ENCODE measurements around the gene PINLYP.
"Not testable (repeated sequence)": the region's sequence is repeated elsewhere in the genome, so short reads cannot be mapped to it uniquely, and the experiment has no call there.

PINLYP gene

DNA sequence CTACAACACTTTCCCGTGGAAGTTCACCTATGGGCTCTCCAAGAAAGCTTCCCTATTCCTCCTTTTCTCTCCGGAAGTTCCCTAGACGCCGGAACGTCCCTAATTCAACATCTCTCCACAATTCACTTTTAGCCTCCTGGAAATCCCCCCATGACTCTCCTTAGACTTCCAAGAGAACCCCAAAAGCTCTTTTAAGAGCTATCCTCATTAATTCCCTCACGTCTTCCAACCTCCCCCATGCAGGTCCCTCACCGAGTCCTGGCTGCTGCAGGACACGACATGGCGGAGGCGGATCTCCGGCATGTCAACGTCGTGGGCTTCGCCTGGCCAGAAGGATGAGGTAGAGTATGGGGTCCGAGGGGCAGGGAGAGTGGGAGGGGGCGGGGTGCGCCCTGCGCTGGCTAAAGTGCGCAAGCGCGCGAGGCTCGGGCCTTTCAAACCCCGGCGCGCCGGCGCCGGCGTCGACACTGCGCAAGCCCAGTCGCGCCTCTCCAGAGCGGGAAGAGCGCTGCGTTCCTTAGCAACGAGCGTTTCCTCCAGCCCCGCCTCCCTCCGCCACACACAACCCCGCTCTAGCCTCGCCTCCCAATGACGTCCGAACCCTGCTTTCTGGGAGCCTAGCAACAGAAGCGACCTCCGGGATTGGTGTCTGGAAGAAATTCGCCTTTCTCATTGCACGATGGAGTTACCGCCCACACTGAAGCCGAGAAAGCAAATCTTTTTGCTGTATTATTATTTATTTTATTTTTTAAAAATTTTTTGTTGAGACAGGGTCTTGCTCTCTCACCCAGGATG lies at the start of gene PINLYP, which contains the start of gene XRCC1:
Gene PINLYP (plus strand): TSS at position 646 of the 795 bp plus-strand sequence. CDS start 1,391 bp downstream, outside the sequence.
Gene XRCC1 (minus strand): TSS at position 372 of the 795 bp plus-strand sequence. CDS start 69 bp downstream, at position 303.
- DNase-seq, result peak; percentile 80 to 99

DNA sequence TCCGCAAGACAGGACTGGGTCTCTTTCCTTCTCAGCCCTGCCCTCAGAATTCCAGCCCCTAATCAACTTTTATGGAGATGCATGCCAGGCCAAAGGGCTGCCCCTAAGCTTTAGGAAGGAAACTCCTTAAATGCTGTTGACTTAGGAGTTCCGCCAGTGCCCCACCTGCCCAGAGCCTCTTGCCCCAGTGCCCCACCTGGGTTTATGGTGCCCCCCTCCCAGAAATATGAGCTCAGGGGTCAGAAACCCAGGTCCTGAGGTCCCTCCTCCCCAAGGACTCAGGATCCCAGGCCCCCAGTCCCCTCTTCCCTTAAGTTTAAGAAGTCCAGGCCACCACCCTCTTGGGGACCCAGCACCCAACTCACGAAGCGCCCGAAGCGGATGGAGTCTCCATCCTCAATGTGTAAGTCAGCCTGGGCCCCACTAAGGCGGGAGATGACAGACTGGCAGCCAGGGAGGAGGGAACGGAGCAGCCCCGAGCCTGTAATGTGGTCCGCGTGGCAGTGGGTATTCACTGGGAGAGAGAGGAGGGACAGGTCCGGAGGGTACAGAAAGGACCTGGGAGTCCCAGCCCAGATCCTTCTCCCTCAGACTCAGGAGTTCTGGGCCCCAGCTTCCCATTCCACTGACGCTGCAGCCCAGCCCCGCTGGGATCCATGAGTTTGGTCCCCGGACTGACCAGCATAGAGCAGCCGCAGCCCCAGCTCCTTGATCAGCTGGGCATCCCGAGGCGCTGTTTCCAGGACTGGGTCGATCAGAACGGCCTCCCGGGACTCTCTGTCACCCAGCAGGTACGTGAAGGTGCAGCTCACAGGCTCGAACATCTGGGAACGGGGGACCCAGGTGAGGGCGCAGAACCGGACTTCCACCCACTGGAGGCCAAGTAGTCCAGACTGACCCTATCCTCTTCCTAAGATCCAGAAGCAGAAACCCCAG lies 49.5 kb upstream of the PINLYP start:
- DNase-seq, result no peak

DNA sequence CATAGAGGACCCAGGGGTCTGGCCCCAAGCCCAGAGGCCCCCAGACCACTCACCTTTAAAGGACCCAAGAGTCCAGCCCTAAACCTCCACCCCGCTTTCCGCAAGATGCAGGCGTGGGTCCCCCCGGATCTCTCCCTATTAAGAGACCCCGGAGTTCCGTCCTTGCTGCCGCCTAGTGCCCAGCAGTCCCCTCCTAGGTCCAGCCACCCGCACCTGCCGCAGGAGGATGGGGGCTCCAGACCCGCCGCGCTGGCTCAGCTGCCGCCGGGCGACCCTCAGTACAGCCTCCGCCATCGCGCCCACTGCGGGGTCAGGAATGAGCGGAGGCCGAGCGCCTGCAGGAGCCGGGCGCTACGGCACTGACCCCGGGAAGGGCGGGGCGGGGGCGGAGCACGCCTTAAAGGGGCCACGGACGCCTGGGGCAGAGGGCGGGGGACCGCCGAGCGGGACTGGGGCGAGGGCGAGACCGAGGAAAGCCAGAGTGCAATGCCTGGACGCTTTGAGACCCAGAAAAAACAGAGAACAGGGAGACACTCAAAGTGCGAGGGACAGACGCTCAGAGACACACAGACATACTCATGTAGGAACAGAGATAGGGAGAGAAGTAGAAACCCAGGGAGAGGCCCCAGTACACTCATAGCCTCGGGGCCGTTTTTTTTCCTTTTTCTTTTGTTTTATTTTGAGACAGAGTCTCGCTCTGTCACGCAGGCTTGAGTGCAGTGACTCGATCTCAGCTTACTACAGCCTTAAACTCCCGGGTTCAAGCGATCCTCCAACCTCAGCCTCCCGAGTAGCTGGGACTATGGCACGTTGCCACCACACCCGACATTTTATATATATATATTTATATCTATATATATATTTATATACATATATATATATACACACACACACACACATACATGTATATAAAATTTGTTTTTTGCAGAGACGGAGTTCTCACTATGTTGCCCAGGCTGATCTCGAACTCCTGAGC lies 48.4 kb upstream of the PINLYP start, which contains the start of gene ETHE1:
Gene ETHE1 (minus strand): TSS at position 318 of the 976 bp plus-strand sequence. CDS start 24 bp downstream, at position 294.
- peak; percentile 49 to 63 for DNase-seq

- no peak for DNase-seq
Observed at GRCh38 chr19:43527860-43528622, 47.6 kb upstream of the PINLYP start.

- DNase-seq, result no peak
Observed at GRCh38 chr19:43532571-43532961, 43.0 kb upstream of the PINLYP start.

DNA sequence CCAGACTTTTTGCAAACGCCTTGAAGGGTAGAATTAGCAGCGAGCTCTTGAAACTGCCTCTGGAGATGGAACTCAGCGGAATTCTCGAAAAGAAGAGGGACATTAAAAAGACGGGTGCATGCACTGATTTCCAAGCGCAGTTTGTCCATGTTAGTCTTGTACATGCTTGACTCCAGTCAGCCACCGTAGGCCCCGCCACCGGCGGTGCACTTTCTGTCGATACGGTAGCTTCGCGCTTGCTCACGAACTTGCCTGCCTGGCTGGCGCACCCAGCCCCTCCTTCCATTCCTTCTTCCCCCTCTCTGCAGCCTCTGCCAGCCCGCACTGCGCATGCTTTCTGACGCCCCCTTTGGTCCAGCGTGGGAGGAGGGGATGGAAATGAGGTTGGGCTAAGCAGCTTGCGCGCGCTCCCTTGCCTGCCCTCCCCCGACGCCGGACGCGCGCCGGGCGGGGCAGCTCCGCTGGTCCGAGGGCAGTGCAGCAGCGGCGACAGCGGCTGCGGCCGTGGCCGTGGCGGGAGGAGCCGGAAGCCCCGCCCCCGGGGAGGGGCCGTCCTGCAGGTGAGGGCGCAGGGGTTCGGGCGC lies 42.5 kb upstream of the PINLYP start, which contains the start of gene ZNF575:
Gene ZNF575 (plus strand): TSS at position 227 of the 584 bp plus-strand sequence. CDS start 1,235 bp downstream, outside the sequence.
- peak; percentile 57 to 76 for DNase-seq

GRCh38 chr19:43533546-43534304 lies 41.9 kb upstream of the PINLYP start:
- DNase-seq, result peak; percentile 79 to 87

DNA sequence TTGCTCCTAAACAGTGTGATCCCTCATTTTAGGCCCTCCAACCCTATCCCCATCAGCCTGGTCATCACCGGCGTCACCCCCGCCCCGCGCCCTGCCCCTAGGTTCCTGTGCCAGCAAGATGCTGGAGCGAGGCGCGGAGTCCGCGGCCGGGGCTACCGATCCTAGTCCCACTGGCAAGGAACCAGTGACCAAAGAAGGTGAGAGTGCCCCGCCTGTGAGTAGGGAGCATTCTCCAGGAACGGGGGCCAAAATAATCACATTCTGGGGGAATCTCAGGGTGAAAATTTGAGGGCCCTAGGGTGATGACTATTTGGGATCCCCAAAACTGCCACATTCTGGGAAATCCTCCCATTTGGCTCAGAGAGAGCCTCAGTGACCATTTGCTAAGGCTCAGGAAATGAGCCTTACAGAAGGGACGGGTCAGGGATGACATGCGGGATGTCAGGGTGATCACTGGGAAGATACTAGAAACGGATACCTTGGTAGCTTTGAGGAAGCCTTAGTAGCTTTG lies 41.2 kb upstream of the PINLYP start:
- no peak for DNase-seq

- DNase-seq, result no peak
Observed at GRCh38 chr19:43534816-43535761, 40.5 kb upstream of the PINLYP start.

- DNase-seq, result no peak
Observed at GRCh38 chr19:43538922-43539321, 36.7 kb upstream of the PINLYP start.

DNA sequence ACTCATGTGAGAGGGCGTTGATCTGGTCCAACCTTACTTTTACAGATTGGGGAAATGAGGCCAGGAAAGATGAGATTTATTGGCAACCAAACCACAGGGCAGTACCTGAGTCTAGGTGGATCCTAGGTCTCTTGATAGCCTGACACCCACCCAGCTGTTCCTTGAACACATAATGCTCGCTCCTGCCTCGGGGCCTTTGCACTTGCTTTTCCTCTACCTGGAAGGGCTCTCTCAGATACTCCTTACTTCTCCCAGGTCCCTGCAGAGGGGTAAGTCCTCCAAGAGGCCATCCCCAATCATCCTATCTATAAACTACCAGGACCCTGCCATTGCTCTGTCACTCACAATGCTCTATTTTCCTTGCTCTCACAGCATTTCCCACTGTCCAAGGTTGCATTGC lies 35.2 kb upstream of the PINLYP start:
- no peak for DNase-seq

GRCh38 chr19:43541920-43542650 lies 33.5 kb upstream of the PINLYP start:
- DNase-seq, result no peak

GRCh38 chr19:43544077-43544476 lies 31.5 kb upstream of the PINLYP start:
- DNase-seq, result no peak

- no peak for DNase-seq
Observed at GRCh38 chr19:43545276-43545675, 30.3 kb upstream of the PINLYP start.

DNA sequence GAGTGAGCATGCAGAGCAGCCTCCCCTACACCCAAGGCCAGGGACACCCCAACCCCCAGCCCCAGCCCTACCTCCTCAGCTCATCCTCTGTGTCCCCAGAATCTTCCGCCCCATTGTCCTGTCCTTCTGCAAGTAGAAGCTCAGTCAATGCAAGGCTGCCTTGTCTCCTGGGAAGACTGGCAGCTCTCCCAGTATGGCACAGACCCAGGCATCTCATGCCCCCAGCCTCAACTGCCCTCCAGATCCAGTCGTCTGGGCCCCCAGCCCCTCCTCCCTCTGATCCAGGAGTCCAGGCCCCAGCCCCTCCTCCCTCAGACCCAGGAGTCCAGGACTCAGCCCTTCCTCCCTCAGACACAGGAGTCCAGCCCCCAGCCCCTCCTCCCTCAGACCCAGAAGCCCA lies 29.6 kb upstream of the PINLYP start:
- no peak for DNase-seq

DNA sequence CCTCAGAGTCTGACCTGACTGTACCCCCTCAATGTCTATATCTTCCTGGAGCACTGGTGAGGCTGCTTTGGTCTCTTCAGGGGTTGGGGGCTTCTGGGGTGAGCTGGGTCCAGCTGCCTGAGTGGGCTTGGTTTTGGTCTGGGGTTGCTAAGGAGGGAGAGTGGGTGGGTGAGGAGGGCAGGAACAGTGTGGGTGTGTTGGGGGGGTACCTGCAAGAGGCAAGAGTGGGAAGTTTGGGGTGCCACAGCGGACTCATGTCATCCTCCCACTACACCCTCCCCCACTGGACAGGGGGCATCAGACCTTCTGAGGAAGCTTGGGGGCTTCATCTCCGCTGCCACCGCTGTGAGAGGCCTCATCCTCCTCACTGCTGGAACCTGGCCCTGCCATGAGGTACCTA lies 29.0 kb upstream of the PINLYP start:
- DNase-seq, result no peak

DNA sequence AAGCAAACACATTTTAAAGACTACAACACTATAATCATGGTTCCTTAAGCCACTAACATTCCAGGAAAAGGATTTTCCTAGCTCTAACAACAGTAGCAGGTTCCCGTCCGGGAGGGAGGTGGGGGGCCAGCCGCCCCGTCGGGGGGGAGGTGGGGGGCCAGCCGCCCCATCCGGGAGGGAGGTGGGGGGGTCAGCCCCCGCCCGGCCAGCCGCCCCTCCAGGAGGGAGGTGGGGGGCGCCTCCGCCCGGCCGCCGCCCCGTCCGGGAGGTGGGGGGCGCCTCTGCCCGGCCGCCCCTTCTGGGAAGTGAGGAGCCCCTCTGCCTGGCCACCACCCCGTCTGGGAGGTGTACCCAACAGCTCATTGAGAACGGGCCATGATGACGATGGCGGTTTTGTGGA lies 27.7 kb upstream of the PINLYP start:
- not testable (repeated sequence) for DNase-seq

DNA sequence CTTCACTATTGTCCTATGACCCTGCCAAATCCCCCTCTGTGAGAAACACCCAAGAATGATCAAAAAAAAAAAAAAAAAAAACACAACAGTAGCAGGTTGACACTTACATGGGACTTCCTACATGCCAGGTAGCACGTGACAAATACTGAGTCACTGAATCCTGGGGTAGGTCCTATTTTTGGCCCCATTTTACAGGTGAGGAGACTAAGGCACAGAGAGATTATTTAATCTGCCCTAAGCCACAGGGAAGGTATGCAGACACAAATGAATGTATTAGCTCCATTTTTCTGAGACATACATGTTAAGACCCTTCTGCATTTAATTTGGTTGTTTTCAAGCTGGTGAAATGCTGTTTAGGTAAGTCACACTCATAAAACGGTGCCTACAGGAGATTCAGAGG lies 26.9 kb upstream of the PINLYP start:
- no peak for DNase-seq

Data from bone marrow (tissue), 2 donors.